HG02571 (cell line): ENCODE measurements around the gene ERFL.

ENCODE experiments used
- ATAC-seq: cut with Tn5 transposase; IDR thresholded peaks from one replicate; pipeline ENCODE4 v1.9.1; 2021; ENCODE audit warnings: mild to moderate bottlenecking, moderate library complexity; ENCODE audit not compliant: unreplicated experiment

The ERFL gene

GRCh38 chr19:41927497-41928192 is 604 bp downstream of the ERFL start:
- ATAC-seq = no peak

GRCh38 chr19:41926763-41927496 is 1.3 kb downstream of the ERFL start:
- ATAC-seq = no peak

GRCh38 chr19:41926028-41926762 is 2.1 kb downstream of the ERFL start:
- no peak for ATAC-seq

DNA sequence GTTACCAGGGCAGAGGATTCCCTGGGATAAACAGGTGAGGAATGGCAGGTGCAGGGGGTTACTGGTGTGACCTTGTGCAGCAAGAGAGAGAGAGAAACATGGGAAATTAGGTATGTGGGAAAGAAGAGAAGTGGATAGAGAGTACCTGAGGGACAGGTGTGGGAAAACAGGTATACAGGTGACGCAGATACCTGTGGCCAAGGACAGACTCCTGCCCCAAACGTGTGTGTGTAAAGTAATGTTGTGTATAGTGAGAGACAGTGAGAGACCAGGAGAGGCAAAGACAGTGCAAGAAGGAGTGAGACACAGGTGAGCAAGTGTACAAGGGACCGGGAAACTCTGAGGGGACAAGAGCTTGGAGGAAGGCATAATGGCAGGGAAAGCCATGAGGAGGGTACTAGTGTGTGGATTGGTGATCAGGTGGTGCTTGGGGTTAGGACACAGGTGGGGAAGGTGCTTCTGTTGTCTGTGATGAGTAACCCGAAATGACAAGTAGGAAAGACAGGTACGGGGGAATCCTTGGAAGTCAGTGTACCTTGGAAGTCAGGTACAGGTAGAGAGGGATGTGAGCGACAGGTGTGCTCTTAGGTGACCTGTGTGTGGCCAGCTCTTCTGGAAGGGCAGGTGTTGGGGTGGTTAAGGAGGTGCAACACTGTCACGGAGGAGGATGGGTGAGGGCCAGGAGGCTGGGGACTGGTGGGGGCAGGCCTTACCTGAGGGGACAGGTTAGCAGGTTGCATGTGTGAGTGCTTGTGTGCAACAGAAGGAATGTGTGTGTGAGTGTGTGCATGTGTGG is 2.8 kb downstream of the ERFL start:
- no peak for ATAC-seq

DNA sequence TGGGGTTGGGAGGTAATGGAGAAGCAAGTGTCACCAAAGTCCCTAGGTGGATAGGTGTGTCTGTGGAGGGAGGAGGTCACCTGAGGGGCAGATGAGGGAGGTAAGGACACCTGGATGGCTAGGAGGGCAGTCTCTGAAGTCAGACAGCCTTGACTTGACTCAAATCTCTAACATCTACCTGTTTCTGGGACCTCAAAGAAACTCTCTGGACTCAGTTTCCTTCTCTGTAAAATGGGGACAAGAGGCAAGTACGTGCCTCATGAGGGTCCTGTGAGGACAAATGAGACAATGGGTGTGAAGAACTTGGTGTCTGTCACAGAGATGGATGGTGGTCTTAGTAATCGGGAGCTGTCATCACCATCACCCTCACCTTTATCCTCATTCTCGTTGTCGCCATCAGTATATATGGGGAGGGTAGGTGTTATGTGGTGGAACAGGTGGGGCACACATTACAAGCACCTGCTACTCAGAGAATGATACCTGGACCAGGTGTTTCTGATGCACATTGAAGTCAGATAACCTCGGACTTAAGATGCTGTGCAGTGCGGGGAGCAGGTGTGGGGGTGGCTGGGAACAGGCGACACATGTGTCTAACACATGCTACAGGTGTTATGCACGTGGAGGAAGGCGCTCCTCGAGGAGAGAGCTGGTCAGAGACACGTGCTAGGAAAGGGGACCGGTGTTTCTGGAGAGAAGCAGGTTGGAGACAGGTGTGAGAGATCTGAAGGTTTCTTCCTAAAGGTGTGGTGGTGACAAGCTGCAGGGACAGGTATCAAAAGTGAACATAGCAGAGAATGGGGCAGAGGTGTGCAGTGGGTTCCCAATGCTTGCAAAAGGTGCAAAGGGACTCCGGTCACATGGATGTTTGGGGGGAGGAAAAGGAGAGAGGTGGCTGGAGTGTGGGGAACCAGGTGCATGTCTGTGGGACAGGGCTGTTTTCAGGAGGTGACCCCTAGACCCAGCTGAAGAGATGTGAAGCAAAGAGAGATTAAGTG is 3.8 kb downstream of the ERFL start:
- no peak for ATAC-seq

DNA sequence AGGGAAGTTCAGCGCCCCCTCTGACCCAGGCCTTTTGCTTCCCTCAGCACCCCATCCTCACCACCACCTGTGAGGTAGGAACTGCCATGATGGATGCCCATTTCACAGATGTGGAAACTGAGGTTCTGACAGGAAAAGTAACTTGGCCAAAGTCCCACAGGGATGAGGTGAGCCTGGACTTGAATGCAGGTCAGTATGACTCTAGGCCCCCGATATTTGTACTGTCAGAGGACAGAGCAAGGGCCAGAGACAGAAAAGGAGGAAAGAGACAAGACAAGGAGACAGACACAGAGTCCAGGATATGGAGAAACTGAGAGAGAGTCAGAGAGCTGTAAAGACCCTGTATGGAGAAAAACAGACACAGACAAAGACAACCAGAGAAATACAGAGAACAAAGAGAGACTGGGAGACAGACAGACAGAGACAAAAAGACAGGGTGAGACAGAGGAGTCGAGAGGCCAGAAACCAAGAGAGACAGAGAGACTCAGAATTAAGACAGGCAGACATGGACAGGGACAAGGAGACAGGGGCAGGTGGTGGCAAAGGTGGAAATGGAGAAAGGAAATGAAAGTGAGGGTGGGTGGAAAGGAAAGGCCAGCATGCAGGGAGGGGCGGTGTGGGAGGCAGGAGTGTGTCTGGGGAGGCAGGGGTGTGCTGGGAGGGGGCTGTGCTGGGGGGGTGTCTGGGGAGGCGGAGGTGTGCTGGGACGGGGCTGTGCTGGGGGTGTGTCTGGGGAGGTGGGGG is 5.0 kb downstream of the ERFL start:
- ATAC-seq = no peak

- no peak for ATAC-seq
Observed at GRCh38 chr19:41922585-41922984, 5.7 kb downstream of the ERFL start.

- no peak for ATAC-seq
Observed at GRCh38 chr19:41921577-41922576, 6.4 kb downstream of the ERFL start.

GRCh38 chr19:41920882-41921576 is 7.2 kb downstream of the ERFL start:
- ATAC-seq = no peak

DNA sequence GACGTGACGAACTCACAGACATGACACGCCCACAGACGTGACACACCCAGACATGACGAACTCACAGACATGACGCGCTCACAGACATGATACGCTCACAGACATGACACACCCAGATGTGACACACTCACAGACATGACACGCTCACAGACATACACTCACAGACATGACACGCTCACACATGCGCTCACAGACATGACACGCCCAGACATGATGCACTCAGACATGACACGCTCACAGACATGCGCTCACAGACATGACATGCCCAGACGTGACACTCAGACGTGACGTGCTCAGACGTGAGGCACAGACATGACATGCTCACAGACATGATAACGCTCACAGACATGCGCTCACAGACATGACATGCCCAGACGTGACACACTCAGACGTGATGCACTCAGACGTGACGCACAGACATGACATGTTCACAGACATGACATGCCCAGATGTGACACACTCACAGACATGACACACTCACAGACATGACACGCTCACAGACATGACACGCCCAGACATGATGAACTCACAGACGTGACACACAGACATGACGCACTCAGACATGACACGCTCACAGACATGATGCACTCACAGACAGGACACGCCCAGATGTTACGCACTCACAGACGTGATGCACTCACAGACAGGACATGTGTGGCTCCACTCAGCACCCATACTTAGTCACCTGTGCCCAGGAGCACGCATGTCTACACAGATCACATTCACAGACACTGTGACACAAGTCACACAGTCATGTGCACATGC is 8.1 kb downstream of the ERFL start:
- no peak for ATAC-seq

DNA sequence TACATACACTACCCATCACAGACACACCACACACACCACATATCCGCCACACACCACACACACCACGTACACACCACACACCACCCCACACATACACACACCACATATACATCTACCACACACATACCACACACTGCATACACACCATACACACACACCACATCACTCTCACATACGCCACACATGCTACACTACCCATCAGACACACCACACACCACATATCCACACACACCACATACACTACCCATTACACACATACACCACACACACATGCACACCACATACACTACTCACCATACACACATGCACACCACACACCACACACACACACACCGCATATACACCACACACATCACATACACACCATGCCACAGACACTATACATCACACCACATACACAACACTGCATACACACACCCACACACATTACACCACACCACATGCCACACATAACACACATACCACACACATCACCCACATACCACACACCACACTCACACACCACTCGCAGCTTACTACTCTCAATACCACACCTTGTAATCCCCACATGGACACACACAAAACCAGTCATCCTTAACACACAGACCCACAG is 9.5 kb downstream of the ERFL start:
- ATAC-seq = no peak

DNA sequence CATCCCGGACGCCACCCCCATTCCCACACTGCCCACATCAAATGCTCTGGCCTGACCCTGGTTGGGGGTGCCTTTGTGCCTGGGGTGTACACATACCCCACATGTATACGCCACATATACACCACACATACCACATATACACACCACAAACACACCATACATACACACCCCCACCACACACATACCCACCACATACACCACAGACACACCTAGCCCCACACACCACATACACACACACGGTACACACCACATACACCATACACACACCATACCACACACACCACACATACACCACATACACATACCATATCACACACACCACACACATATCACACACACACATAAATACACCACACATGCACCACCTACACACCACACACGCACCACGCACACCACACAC is 10.2 kb downstream of the ERFL start:
- ATAC-seq = no peak

- ATAC-seq = no peak
Observed at GRCh38 chr19:41917676-41918075, 10.6 kb downstream of the ERFL start.

DNA sequence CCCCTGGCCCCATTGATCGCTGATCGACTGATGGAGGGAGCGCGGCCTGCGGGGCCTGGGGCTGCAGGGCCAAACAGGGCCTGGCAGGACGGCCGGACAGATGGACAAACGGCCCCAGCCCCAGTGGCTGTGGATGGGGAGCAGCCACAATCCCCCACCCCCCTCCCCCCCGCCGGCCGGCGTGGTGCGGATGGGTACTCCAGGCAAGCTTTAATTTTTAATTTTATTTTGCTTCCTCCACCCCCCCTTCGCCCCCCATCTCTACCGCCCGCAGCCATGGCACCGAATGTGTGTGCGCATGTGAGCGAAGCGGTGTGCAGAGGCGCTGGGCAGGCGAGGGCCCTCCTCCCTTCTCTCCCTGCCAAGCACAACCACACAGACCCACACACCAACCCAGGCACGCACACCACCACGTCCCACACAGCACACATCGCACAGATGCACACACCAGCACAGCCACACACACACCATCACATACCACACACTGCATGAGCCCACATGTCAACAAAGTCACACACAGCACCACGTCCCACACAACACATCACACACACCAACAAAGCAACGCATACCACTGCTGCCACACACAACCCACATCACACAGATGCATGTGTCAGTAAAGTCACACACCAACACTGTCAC is 12.4 kb downstream of the ERFL start:
- ATAC-seq = no peak

DNA sequence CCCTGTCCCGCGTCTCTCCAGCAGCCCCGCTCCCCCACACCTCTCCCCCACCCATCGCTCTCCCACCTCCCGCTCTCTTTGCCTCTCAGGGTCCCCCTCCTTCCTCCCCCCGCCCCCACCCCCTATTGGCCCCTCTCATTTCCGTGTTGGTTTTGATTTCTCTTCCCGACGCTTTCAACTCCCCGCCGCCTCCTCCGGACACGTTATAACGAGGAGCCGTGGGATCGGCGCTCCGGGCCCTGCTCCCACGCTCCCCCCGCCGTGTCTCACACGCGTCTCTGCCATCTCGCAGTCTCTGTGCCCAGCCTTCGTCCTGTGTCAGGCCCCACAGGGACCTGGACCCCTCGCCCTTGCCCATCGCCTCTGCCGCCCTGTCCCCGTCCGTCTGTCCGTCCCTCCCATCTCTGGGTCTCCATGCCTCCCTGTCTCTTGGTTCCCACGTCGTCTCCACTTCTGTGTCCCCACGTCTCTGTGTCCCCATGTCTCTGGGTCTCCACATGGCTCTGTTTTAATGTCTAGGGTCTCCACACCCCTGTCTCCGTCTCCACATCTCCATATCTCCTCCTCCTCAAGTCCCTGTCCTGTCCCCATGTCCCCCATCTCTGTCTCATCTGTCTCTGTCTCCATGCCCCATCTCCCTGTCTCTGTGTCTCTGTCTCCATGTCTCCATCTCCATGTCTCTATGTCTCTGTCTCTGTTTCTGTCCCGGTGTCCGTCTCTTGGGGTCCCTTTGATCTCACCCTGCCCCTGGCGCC is 13.1 kb downstream of the ERFL start:
- no peak for ATAC-seq
